GM12864 (cell line): ENCODE data around the gene TUT7.

ENCODE experiments used
- DNase-seq: peaks from one replicate; pipeline ENCODE4 v3.0.0-alpha.2; 2011; ENCODE audit warnings: low read depth
- H3K4me3 ChIP-seq: 2 replicates; pipeline ENCODE4 v1.5.1; 2011; ENCODE audit warnings: mild to moderate bottlenecking, low read depth, low read length, control low read depth
- TF ChIP-seq, protein P1 (sequence below): IDR thresholded peaks from 2 replicates; pipeline ENCODE4 v1.5.1; 2011; ENCODE audit warnings: low read depth, mild to moderate bottlenecking, moderate library complexity, low read length, control low read depth, inconsistent platforms; ENCODE audit errors: missing control alignments

The TUT7 gene

DNA sequence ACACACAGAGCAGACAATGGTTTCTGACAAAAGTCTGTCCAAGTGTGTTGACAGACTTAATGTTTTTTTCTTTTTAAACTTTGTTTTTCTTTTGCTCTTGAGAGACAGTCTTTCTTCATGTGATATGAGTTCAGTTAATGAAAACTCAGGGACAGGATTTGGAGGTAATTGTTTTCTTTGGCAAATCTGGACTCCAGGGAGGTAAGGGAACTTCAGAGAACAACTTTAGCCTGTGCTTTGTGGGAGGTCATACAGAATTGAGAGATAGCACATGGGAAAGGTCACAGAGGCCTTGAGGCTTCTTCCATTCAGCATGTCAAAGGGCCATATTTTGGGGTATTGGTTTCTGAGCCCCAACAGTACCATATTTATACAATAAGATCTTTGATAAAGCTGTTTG lies 104.1 kb downstream of the TUT7 start:
- no peak for DNase-seq
- TF ChIP-seq, protein P1, sequence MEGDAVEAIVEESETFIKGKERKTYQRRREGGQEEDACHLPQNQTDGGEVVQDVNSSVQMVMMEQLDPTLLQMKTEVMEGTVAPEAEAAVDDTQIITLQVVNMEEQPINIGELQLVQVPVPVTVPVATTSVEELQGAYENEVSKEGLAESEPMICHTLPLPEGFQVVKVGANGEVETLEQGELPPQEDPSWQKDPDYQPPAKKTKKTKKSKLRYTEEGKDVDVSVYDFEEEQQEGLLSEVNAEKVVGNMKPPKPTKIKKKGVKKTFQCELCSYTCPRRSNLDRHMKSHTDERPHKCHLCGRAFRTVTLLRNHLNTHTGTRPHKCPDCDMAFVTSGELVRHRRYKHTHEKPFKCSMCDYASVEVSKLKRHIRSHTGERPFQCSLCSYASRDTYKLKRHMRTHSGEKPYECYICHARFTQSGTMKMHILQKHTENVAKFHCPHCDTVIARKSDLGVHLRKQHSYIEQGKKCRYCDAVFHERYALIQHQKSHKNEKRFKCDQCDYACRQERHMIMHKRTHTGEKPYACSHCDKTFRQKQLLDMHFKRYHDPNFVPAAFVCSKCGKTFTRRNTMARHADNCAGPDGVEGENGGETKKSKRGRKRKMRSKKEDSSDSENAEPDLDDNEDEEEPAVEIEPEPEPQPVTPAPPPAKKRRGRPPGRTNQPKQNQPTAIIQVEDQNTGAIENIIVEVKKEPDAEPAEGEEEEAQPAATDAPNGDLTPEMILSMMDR, result no peak
- H3K4me3 ChIP-seq, result no peak overlapping the region

GRCh38 chr9:86248746-86249145 lies 105.5 kb downstream of the TUT7 start:
- TF ChIP-seq, protein P1, result no peak
- DNase-seq, result no peak
- H3K4me3 ChIP-seq, result no peak overlapping the region

DNA sequence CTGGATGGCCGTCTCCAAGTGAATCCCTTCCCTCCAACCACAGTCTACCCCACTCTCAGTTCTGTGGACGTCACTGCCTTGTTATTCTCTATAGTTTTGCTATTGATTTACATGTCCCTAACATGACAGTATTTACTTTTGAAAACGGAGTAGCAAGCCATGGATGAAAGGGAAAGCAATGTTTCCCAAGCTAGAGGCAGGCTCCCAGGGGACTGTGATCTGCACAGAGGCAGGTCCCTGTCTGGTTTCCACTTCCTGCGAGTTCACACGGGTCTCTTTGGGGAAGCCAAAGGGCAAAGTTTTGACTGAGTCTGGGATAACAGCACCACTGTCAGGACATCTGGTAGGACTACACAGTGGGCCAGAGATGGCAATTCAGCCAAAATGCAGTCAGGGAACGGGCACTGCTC lies 107.5 kb downstream of the TUT7 start:
- peak; percentile 10 for DNase-seq
- no peak overlapping the region for H3K4me3 ChIP-seq
- TF ChIP-seq, protein P1, result peak; percentile 32

DNA sequence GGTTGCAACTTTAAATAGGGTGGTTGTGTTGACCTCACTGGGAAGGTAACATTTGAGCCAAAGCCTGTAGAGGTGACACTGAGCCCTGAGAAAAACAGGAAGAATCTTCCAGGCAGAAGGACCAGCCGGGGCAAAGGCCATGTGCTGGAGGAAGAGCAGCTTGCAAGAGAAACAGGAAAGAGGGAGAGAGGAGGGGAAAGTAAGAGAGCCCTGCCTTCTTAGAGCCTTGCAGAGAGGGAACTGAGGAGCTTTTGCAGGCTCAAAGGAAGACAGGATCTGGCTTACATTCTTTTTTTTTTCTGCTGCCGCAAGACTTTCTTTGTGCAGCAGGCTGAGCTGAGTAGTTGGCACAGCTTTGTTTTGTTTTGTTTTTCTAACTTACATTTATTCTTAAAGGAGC lies 112.1 kb downstream of the TUT7 start:
- TF ChIP-seq, protein P1, result no peak
- no peak for DNase-seq
- H3K4me3 ChIP-seq, result no peak overlapping the region

GRCh38 chr9:86241216-86241615 lies 113.0 kb downstream of the TUT7 start:
- TF ChIP-seq, protein P1, result no peak
- no peak for DNase-seq

GRCh38 chr9:86238861-86239770 lies 115.1 kb downstream of the TUT7 start:
- TF ChIP-seq, protein P1, result no peak
- DNase-seq, result no peak

More at GRCh38 chr9:86241216-86241615, 113.0 kb downstream of the TUT7 start:
- no peak overlapping the region for H3K4me3 ChIP-seq

More at GRCh38 chr9:86238861-86239770, 115.1 kb downstream of the TUT7 start:
- no peak overlapping the region for H3K4me3 ChIP-seq
